ENCODE results near the gene XDH.

Gene XDH

GRCh38 chr2:31420936-31421335 is 6.4 kb upstream of the XDH start:
- Histone ChIP-seq H3K27me3 (ENCODE audit: insufficient read depth, low read length) (no peaks in the 10 kb centered on the region), H3K9me3 (ENCODE audit: low read length) (no peaks in the 10 kb centered on the region), H3K36me3 (ENCODE audit: insufficient read depth, low read length) (no peaks in the 10 kb centered on the region), H3K4me1 (ENCODE audit: insufficient read depth, low read length) (no peaks in the 10 kb centered on the region), H3K4me3 (ENCODE audit: low read length) (no peak overlapping the region), H2AFZ (ENCODE audit: low read depth, low read length) (no peak overlapping the region)

DNA sequence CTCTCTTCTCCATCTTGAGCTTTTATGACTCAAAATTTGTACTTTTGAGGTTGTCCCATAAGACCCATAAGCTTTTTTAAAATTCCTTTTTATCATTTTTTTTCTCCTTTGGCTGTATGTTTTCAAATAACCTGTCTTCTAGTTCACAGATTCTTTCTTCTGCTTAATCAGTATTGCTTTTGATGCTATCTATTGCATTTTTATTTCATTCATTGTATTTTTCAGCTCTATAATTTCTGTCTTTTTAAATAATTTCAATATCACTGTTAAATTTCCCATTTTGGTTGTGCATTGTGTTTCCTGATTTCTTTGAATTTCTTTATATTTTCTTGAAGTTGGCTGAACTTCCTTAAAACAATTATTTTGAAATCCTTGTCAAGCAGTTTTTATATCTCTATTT is 4.8 kb upstream of the XDH start:
- no peaks in the 10 kb centered on the region for H3K9me3 ChIP-seq (ENCODE audit: low read length)
- no peak overlapping the region for H3K4me3 ChIP-seq (ENCODE audit: low read length)
- no peak overlapping the region for H2AFZ ChIP-seq (ENCODE audit: low read depth, low read length)
- H3K27me3 ChIP-seq (ENCODE audit: insufficient read depth, low read length), result no peaks in the 10 kb centered on the region
- H3K36me3 ChIP-seq (ENCODE audit: insufficient read depth, low read length), result no peaks in the 10 kb centered on the region
- H3K4me1 ChIP-seq (ENCODE audit: insufficient read depth, low read length), result no peaks in the 10 kb centered on the region

DNA sequence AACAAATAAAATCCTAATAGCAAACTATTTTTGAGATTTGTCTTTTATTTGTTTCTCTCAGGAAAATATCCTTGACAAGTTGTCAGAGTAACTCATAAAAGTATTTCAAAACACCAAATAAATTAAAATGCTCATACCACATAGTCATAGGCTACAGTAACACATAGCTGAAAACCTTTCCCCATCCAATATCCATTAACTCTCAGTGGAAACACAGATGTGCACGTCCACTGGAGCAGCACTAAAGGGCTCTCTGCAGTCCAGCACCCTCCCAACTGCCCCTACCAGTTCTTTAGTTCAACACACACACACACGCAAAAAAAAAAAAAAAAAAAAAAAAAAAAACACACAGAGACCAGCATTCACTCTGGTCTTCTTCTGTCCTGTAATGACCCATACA is 879 bp upstream of the XDH start:
- no peak overlapping the region for H2AFZ ChIP-seq (ENCODE audit: low read depth, low read length)
- H3K4me1 ChIP-seq (ENCODE audit: insufficient read depth, low read length), result no peaks in the 10 kb centered on the region
- no peaks in the 10 kb centered on the region for H3K36me3 ChIP-seq (ENCODE audit: insufficient read depth, low read length)
- no peaks in the 10 kb centered on the region for H3K27me3 ChIP-seq (ENCODE audit: insufficient read depth, low read length)
- H3K4me3 ChIP-seq (ENCODE audit: low read length), result no peak overlapping the region
- no peaks in the 10 kb centered on the region for H3K9me3 ChIP-seq (ENCODE audit: low read length)

GRCh38 chr2:31413862-31414550 is 536 bp downstream of the XDH start:
- H3K27me3 ChIP-seq (ENCODE audit: insufficient read depth, low read length), result no peaks in the 10 kb centered on the region
- no peaks in the 10 kb centered on the region for H3K9me3 ChIP-seq (ENCODE audit: low read length)
- no peaks in the 10 kb centered on the region for H3K36me3 ChIP-seq (ENCODE audit: insufficient read depth, low read length)
- H3K4me1 ChIP-seq (ENCODE audit: insufficient read depth, low read length), result no peaks in the 10 kb centered on the region
- H3K4me3 ChIP-seq (ENCODE audit: low read length), result no peak overlapping the region
- H2AFZ ChIP-seq (ENCODE audit: low read depth, low read length), result no peak overlapping the region

DNA sequence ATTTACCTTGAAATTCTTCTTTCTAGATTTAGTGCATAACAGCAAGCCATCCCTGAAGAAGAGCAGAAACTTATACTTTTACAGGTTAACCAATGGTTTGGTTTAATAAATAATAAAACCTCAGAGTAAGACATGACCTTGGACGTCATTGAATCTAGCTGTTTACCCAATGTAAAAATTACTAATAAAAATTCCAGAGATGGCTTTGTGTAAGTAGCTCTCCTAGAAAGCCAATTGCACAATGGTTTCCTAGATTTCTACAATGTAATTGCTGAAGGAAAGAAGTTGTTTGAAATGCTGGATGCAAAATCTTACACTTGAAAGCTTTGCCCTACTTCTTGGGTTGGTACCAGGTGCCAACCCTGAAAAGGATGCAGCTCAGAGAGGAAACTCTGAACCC is 1.5 kb downstream of the XDH start:
- Histone ChIP-seq H3K36me3 (ENCODE audit: insufficient read depth, low read length) (no peaks in the 10 kb centered on the region), H2AFZ (ENCODE audit: low read depth, low read length) (no peak overlapping the region), H3K4me1 (ENCODE audit: insufficient read depth, low read length) (no peaks in the 10 kb centered on the region), H3K9me3 (ENCODE audit: low read length) (no peaks in the 10 kb centered on the region), H3K27me3 (ENCODE audit: insufficient read depth, low read length) (no peaks in the 10 kb centered on the region), H3K4me3 (ENCODE audit: low read length) (no peak overlapping the region)

DNA sequence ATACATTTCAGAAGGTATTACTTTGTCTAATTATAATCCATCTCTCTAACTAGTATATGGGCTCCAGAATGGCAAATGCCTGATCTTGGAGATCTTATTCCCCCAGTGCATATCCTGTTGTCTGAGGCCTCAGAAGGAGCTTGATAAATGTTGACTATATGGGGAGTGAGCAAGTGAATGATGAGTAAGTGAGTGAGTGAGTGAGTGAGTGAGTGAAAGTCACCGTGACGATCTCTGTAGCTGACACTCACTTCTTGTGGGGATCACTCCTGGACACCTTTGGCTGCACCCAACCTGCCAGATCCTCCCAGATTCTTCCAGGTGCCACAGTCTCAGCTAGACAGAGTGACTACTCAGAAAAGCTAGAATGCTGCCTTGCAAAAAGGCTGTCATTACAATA is 2.8 kb downstream of the XDH start:
- Histone ChIP-seq H3K4me3 (ENCODE audit: low read length) (no peak overlapping the region), H3K9me3 (ENCODE audit: low read length) (no peaks in the 10 kb centered on the region)

DNA sequence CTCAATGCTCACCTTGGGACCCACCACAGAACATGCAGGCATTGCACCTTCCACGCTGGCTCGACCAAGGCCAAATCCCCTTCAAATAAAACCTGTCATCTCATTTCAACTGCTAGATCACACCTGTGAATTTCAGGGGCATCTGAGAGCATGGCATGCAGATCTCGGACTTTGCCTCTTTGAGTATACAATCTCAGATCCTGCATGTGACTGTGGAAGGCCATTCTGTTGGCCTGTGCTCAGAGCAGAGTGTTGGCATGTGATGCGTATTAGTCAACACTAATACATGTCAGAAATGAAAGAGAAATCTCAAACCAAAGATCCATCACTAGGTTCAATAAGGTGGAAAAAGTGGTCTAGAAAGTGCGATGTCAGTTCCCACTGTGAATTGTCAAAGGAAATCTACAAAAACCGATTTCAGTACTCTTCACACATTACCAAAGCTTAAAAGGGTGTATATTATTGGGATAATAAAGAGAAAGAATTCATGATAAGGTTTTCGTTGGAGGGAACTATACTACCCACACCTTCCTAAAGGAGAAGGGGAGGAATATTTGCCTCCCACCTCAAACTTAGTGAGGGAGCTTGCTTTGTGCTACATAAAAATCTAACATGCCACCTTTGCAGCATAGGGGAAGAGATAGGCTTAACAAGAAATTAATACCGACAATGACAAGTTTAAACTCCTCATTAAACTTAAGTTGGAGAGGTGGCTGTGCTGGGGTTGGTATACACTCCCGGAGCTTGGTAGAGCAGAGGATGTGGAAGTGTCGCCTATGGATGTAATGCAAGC is 7.8 kb downstream of the XDH start:
- no peaks in the 10 kb centered on the region for H3K4me1 ChIP-seq (ENCODE audit: insufficient read depth, low read length)
- H2AFZ ChIP-seq (ENCODE audit: low read depth, low read length), result no peak overlapping the region
- no peak overlapping the region for H3K4me3 ChIP-seq (ENCODE audit: low read length)
- H3K9me3 ChIP-seq (ENCODE audit: low read length), result no peaks in the 10 kb centered on the region
- H3K27me3 ChIP-seq (ENCODE audit: insufficient read depth, low read length), result no peaks in the 10 kb centered on the region
- no peaks in the 10 kb centered on the region for H3K36me3 ChIP-seq (ENCODE audit: insufficient read depth, low read length)

More for the DNA sequence above, 2.8 kb downstream of the XDH start:
- Histone ChIP-seq H3K36me3 (ENCODE audit: insufficient read depth, low read length) (no peaks in the 10 kb centered on the region), H3K4me1 (ENCODE audit: insufficient read depth, low read length) (no peaks in the 10 kb centered on the region), H2AFZ (ENCODE audit: low read depth, low read length) (no peak overlapping the region), H3K27me3 (ENCODE audit: insufficient read depth, low read length) (no peaks in the 10 kb centered on the region)

GRCh38 chr2:31404827-31405226 is 9.7 kb downstream of the XDH start:
- Histone ChIP-seq H3K27me3 (ENCODE audit: insufficient read depth, low read length) (no peaks in the 10 kb centered on the region), H2AFZ (ENCODE audit: low read depth, low read length) (no peak overlapping the region), H3K9me3 (ENCODE audit: low read length) (no peaks in the 10 kb centered on the region), H3K4me3 (ENCODE audit: low read length) (no peak overlapping the region), H3K4me1 (ENCODE audit: insufficient read depth, low read length) (no peaks in the 10 kb centered on the region), H3K36me3 (ENCODE audit: insufficient read depth, low read length) (no peaks in the 10 kb centered on the region)

- Histone ChIP-seq H2AFZ (ENCODE audit: low read depth, low read length) (no peak overlapping the region), H3K27me3 (ENCODE audit: insufficient read depth, low read length) (no peaks in the 10 kb centered on the region), H3K9me3 (ENCODE audit: low read length) (no peaks in the 10 kb centered on the region), H3K4me3 (ENCODE audit: low read length) (no peak overlapping the region), H3K36me3 (ENCODE audit: insufficient read depth, low read length) (no peaks in the 10 kb centered on the region), H3K4me1 (ENCODE audit: insufficient read depth, low read length) (no peaks in the 10 kb centered on the region)
These were observed 10.2 kb downstream of the XDH start for GRCh38 chr2:31404302-31404701.

DNA sequence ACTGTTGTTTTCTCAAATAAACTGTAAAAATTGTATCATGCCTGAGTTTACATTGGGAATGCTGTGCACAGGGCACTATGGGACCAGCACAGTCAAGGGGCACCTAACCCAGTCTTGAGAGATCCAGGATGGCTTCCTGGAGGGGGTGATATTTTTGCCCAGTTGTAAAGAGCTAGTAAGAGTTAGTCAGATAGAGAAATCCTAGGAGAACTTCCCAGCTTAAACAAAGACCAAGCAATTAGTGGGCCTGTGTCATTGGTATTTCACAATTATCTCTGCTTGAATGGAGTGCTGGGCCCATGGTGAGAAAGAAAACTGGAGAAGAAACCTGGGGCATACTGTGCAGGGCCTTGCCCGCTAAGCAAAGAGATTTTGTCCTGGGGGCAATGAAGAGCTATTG is 12.2 kb downstream of the XDH start:
- H2AFZ ChIP-seq (ENCODE audit: low read depth, low read length), result no peak overlapping the region
- H3K27me3 ChIP-seq (ENCODE audit: insufficient read depth, low read length), result no peaks in the 10 kb centered on the region
- no peaks in the 10 kb centered on the region for H3K36me3 ChIP-seq (ENCODE audit: insufficient read depth, low read length)
- no peaks in the 10 kb centered on the region for H3K9me3 ChIP-seq (ENCODE audit: low read length)
- H3K4me3 ChIP-seq (ENCODE audit: low read length), result no peak overlapping the region
- no peaks in the 10 kb centered on the region for H3K4me1 ChIP-seq (ENCODE audit: insufficient read depth, low read length)

- Histone ChIP-seq H3K4me3 (ENCODE audit: low read length) (no peak overlapping the region), H2AFZ (ENCODE audit: low read depth, low read length) (no peak overlapping the region), H3K9me3 (ENCODE audit: low read length) (no peaks in the 10 kb centered on the region), H3K27me3 (ENCODE audit: insufficient read depth, low read length) (no peaks in the 10 kb centered on the region), H3K4me1 (ENCODE audit: insufficient read depth, low read length) (no peaks in the 10 kb centered on the region), H3K36me3 (ENCODE audit: insufficient read depth, low read length) (no peaks in the 10 kb centered on the region)
These were observed 13.0 kb downstream of the XDH start for GRCh38 chr2:31401580-31401979.

DNA sequence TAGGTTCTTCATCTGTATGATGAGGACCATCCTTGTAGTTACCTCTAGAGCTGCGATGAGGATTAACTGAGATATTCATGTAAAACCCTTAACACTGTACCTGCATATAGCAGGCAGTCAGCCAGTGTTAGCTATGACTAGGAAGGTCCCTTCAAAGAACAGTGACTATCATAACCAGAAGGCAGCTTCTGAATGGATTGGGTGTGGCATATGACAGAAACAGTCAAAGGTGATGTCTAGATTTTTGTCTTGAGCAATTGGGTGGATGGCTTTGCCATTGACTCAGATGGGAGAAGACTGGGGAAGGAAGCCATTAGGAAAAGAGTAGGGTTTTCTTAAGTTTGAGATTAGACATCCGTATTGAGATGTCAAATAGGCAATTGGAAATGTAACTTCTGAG is 15.7 kb downstream of the XDH start:
- Histone ChIP-seq H3K36me3 (ENCODE audit: insufficient read depth, low read length) (no peaks in the 10 kb centered on the region), H3K27me3 (ENCODE audit: insufficient read depth, low read length) (peaks cover 2% of the 10 kb centered on the region), H3K4me3 (ENCODE audit: low read length) (no peak overlapping the region), H3K9me3 (ENCODE audit: low read length) (no peaks in the 10 kb centered on the region), H3K4me1 (ENCODE audit: insufficient read depth, low read length) (no peaks in the 10 kb centered on the region), H2AFZ (ENCODE audit: low read depth, low read length) (no peak overlapping the region)

GRCh38 chr2:31397094-31397493 is 17.4 kb downstream of the XDH start:
- Histone ChIP-seq H3K9me3 (ENCODE audit: low read length) (no peaks in the 10 kb centered on the region), H2AFZ (ENCODE audit: low read depth, low read length) (no peak overlapping the region), H3K4me1 (ENCODE audit: insufficient read depth, low read length) (no peaks in the 10 kb centered on the region), H3K36me3 (ENCODE audit: insufficient read depth, low read length) (no peaks in the 10 kb centered on the region), H3K4me3 (ENCODE audit: low read length) (no peak overlapping the region), H3K27me3 (ENCODE audit: insufficient read depth, low read length) (peaks cover 2% of the 10 kb centered on the region)
